GM12878 (cell line): ENCODE measurements around the gene THRB. TPM values are rescaled to one million over a fixed set of nuclear protein-coding genes. Genes with fewer than 3 reads are reported as not detected.

Experiments
- ATAC-seq: fragments of 200-7000 bp; cut with Tn5 transposase; 3 replicates; pipeline ENCODE4 v1.9.1; 2020; ENCODE audit warnings: mild to moderate bottlenecking, moderate library complexity
- BruUV-seq: library from RNA; stranded (reverse); fragments of 400-500 nt; replicated peaks from 2 replicates; lab custom pipeline; 2021; lab: Mats Ljungman, UMichigan
- CTCF ChIA-PET: fragments of 300-600 bp; sonication (Branson Sonifier 250); formaldehyde crosslinking; extraction: SDS; loops from one replicate; lab custom pipeline; 2021; ENCODE audit warnings: inconsistent platforms; lab: Yijun Ruan, JAX
- POLR2A ChIA-PET: fragments of 350-600 bp; formaldehyde crosslinking; extraction: SDS; loops from one replicate; lab custom pipeline; 2021; ENCODE audit warnings: inconsistent platforms; lab: Charles Lee
- RAD21 ChIA-PET: fragments of 300-600 bp; sonication (Branson Sonifier 250); formaldehyde crosslinking; loops from one replicate; lab custom pipeline; 2023; ENCODE audit warnings: antibody characterized with exemption; ENCODE audit not compliant: unreplicated experiment; lab: Charles Lee
- SMC1A ChIA-PET: fragments of 300-600 bp; sonication (Branson Sonifier 250); formaldehyde crosslinking; loops from one replicate; lab custom pipeline; 2023; ENCODE audit not compliant: unreplicated experiment, uncharacterized antibody; lab: Charles Lee
- DNase-seq: peaks from one replicate; pipeline ENCODE4 v3.0.0-alpha.2; 2011; ENCODE audit warnings: low read depth, low spot score
- FAIRE-seq: peaks from 3 replicates; lab custom pipeline; 2011; peaks lifted over from hg19 to GRCh38; lab: Jason Lieb, UNC
- H2AFZ ChIP-seq: 2 replicates; pipeline ENCODE4 v1.6.0; 2011; ENCODE audit warnings: low read depth, low read length, control low read depth; ENCODE audit not compliant: control insufficient read depth
- H3K27ac ChIP-seq: 2 replicates; pipeline ENCODE4 v1.5.1; 2011; ENCODE audit warnings: control low read depth; ENCODE audit not compliant: control insufficient read depth, insufficient read depth
- H3K27me3 ChIP-seq, 2 experiments: replicated peaks in 1 of 2; 2 replicates each; pipeline versions ENCODE4 v1.6.0 to v1.6.1; 2011; ENCODE audit warnings: low read length in 1 of 2; ENCODE audit not compliant: control insufficient read depth in 2 of 2, insufficient read depth in 2 of 2
- H3K36me3 ChIP-seq, 2 experiments: 2 replicates each; pipeline ENCODE4 v1.5.1; 2011; ENCODE audit warnings: low read length in 1 of 2; ENCODE audit not compliant: control insufficient read depth in 2 of 2, insufficient read depth in 2 of 2
- H3K4me1 ChIP-seq: 2 replicates; pipeline ENCODE4 v1.6.1; 2011; ENCODE audit warnings: mild to moderate bottlenecking, low read length, moderate library complexity, mixed read lengths; ENCODE audit not compliant: control insufficient read depth, insufficient read depth
- H3K4me2 ChIP-seq: 2 replicates; pipeline ENCODE4 v1.6.0; 2011; ENCODE audit warnings: control low read depth; ENCODE audit not compliant: control insufficient read depth, insufficient read depth
- H3K4me3 ChIP-seq: fragments of 200-600 bp; sonication (generic); 2 replicates; pipeline ENCODE4 v1.5.1; 2016
- H3K79me2 ChIP-seq: 2 replicates; pipeline ENCODE4 v1.6.0; 2011; ENCODE audit warnings: low read length; ENCODE audit not compliant: control insufficient read depth, insufficient read depth
- H3K9ac ChIP-seq: 2 replicates; pipeline ENCODE4 v1.8.0; 2011; ENCODE audit warnings: low read length, control low read depth, mixed read lengths; ENCODE audit not compliant: control insufficient read depth, insufficient read depth
- H3K9me3 ChIP-seq: replicated peaks from 3 replicates; pipeline ENCODE4 v1.5.1; 2011; ENCODE audit warnings: mild to moderate bottlenecking, low read length; ENCODE audit not compliant: control insufficient read depth, insufficient read depth
- H4K20me1 ChIP-seq: 2 replicates; pipeline ENCODE4 v1.6.0; 2011; ENCODE audit not compliant: control insufficient read depth, insufficient read depth
- BACH1 ChIP-seq: fragments of 450-650 bp; IDR thresholded peaks from 2 replicates; pipeline ENCODE4 v1.6.1; 2017; ENCODE audit warnings: mild to moderate bottlenecking, borderline replicate concordance
- BCLAF1 ChIP-seq: fragments of 450-650 bp; IDR thresholded peaks from 2 replicates; pipeline ENCODE4 v1.6.1; 2017; ENCODE audit warnings: antibody characterized with exemption, mild to moderate bottlenecking, moderate library complexity
- CBFB ChIP-seq: IDR thresholded peaks from 2 replicates; pipeline ENCODE4 v1.6.1; 2016; ENCODE audit warnings: antibody characterized with exemption, low read depth
- CBX3 ChIP-seq: fragments of 200-600 bp; sonication (generic); IDR thresholded peaks from 2 replicates; pipeline ENCODE4 v1.6.1; 2016; ENCODE audit warnings: low read depth, borderline replicate concordance
- EED ChIP-seq: sonication (generic); IDR thresholded peaks from 2 replicates; pipeline ENCODE4 v1.6.1; 2016; ENCODE audit warnings: antibody characterized with exemption, low read depth
- ESRRA ChIP-seq: IDR thresholded peaks from 2 replicates; pipeline ENCODE4 v1.6.1; 2012; ENCODE audit warnings: mild to moderate bottlenecking, low read length, improper control_type of control experiment
- IRF3 ChIP-seq: fragments of 450-650 bp; IDR thresholded peaks from 2 replicates; pipeline ENCODE4 v1.6.1; 2014; ENCODE audit warnings: mild to moderate bottlenecking
- MTA2 ChIP-seq: fragments of 450-650 bp; IDR thresholded peaks from 2 replicates; pipeline ENCODE4 v1.6.1; 2016; ENCODE audit warnings: low read depth, mild to moderate bottlenecking, moderate library complexity
- MTA3 ChIP-seq: IDR thresholded peaks from 2 replicates; pipeline ENCODE4 v1.6.1; 2012; ENCODE audit warnings: low read length, inconsistent platforms, borderline replicate concordance
- NFYB ChIP-seq: IDR thresholded peaks from 2 replicates; pipeline ENCODE4 v1.6.1; 2011; ENCODE audit warnings: low read depth, mild to moderate bottlenecking, low read length, improper control_type of control experiment, moderate library complexity; ENCODE audit not compliant: insufficient read depth
- NR2C2 ChIP-seq: IDR thresholded peaks from 2 replicates; pipeline ENCODE4 v1.6.1; 2011; ENCODE audit warnings: borderline replicate concordance, low read depth; ENCODE audit not compliant: control insufficient read depth, insufficient read length
- NR2F1 ChIP-seq: fragments of 450-650 bp; conservative IDR thresholded peaks from 2 replicates; pipeline ENCODE4 v1.6.1; 2017; ENCODE audit warnings: mild to moderate bottlenecking
- NRF1 ChIP-seq: conservative IDR thresholded peaks from 2 replicates; pipeline ENCODE4 v1.6.1; 2011; ENCODE audit warnings: mild to moderate bottlenecking, low read depth, low read length, improper control_type of control experiment
- POLR2A ChIP-seq: IDR thresholded peaks from 2 replicates; pipeline ENCODE4 v1.6.1; 2011; ENCODE audit warnings: low read depth, mild to moderate bottlenecking, low read length
- TCF12 ChIP-seq: IDR thresholded peaks from 2 replicates; pipeline ENCODE4 v1.6.1; 2011; ENCODE audit warnings: low read depth, mild to moderate bottlenecking, low read length
- TCF3 ChIP-seq: IDR thresholded peaks from 2 replicates; pipeline ENCODE4 v1.6.1; 2012; ENCODE audit warnings: low read depth, mild to moderate bottlenecking, low read length, borderline replicate concordance; ENCODE audit not compliant: insufficient read depth
- TCF7 ChIP-seq: IDR thresholded peaks from 2 replicates; pipeline ENCODE4 v1.6.1; 2014; ENCODE audit warnings: antibody characterized with exemption, borderline replicate concordance
- YY1 ChIP-seq: IDR thresholded peaks from 2 replicates; pipeline ENCODE4 v1.6.1; 2011; ENCODE audit warnings: low read depth, mild to moderate bottlenecking, low read length
- ZBTB40 ChIP-seq: fragments of 450-650 bp; IDR thresholded peaks from 2 replicates; pipeline ENCODE4 v1.6.1; 2016; ENCODE audit warnings: mild to moderate bottlenecking, moderate library complexity, borderline replicate concordance
- in situ Hi-C: fragments of 300-500 bp; cut with MboI; formaldehyde crosslinking; loops from 9 replicates; pipeline ENCODE4 v1.14.3; 2018; ENCODE audit warnings: mixed read lengths
- intact Hi-C: fragments of 100-400 bp; cut with micrococcal nuclease; formaldehyde crosslinking; loops from one replicate; pipeline ENCODE4 v1.14.2; 2022; ENCODE audit not compliant: unreplicated experiment
- polyA plus RNA-seq, 11 experiments: library from polyadenylated mRNA; depleted of rRNA in 4 of 11; unstranded in 6 of 11; stranded (reverse) in 5 of 11; fragments of >200 nt; fragmentation: Nextera tagmentation in 4 of 11; fragmentation: Illumina TruSeq in 1 of 11; extraction: Ambion mirVana in 4 of 11; extraction: Trizol in 1 of 11; gene quantifications; 1 replicate in 1 of 11; 2 replicates in 10 of 11; pipeline versions ENCODE4 v1.2.1 to v1.2.3, GENCODE V29; 2011 to 2016; ENCODE audit warnings: inconsistent platforms in 2 of 11, missing spikeins in 2 of 11, low read depth in 1 of 11
- total RNA-seq, 4 experiments: library from RNA; depleted of rRNA in 3 of 4; stranded (reverse); fragments of >200 nt in 3 of 4; fragmentation: Illumina TruSeq in 1 of 4; extraction: Trizol in 1 of 4; gene quantifications; 2 replicates each; pipeline versions ENCODE4 v1.2.1 to v1.2.3, GENCODE V29; 2013 to 2021

Gene THRB
- total and polyA plus RNA-seq, 10 of the 15 experiments (the other 5 are each of a cell fraction or from before 2014, with no cell fraction given): 0.05 TPM; not detected in 9

- no peak overlapping the region for H3K27ac ChIP-seq
- CTCF ChIA-PET: interaction anchor here (0.6 to 1.0 kb wide), 3 partner anchors 48 to 422 kb away, joined by 4 read pairs; no protein-coding TSS in a partner anchor
- H4K20me1 ChIP-seq: no peaks in the 10 kb centered on the region
- H3K9ac ChIP-seq: no peak overlapping the region
- in situ Hi-C loops: no loop called here
- no peak overlapping the region for H3K4me2 ChIP-seq
- no peak for TF ChIP-seq BACH1
- TF ChIP-seq NR2C2: no peak
- no peak for TF ChIP-seq MTA3
- TF ChIP-seq BCLAF1: no peak
- TF ChIP-seq NFYB: no peak
- TF ChIP-seq YY1: no peak
- TF ChIP-seq IRF3: no peak
- no peak for TF ChIP-seq ZBTB40
- no peak for TF ChIP-seq EED
- no peak for TF ChIP-seq ESRRA
- TF ChIP-seq NRF1: no peak
- no peak for TF ChIP-seq TCF12
- no peak for TF ChIP-seq CBX3
- no peak for TF ChIP-seq CBFB
- TF ChIP-seq NR2F1: no peak
- no peak for TF ChIP-seq TCF7
- no peak for TF ChIP-seq TCF3
- no peak for TF ChIP-seq MTA2
- TF ChIP-seq POLR2A: no peak
- TF ChIP-seq, all 136 proteins: peak for 0
- intact Hi-C loops: loop anchor here (5.0 to 10.0 kb wide), 2 partner anchors 383 to 421 kb away; no protein-coding TSS in a partner anchor
- H3K4me3 ChIP-seq: no peak overlapping the region
- H3K4me1 ChIP-seq: no peaks in the 10 kb centered on the region
- DNase-seq: no peak
- no peak for ATAC-seq
- H2AFZ ChIP-seq: no peak overlapping the region
- H3K36me3 ChIP-seq: no peaks in the 10 kb centered on the region
- ChIA-PET POLR2A (no interaction called here), RAD21 (no interaction called here), SMC1A (interaction anchor here (0.7 kb wide), 1 partner anchor 1123 kb away, joined by 3 read pairs; no protein-coding TSS in a partner anchor)
- H3K27me3 ChIP-seq: no peaks in the 10 kb centered on the region
- H3K9me3 ChIP-seq: no peaks in the 10 kb centered on the region
- H3K79me2 ChIP-seq: no peaks in the 10 kb centered on the region
- no TSS peak for BruUV-seq
- no peak for FAIRE-seq
Measured at GRCh38 chr3:24261521-24261920, 233.1 kb downstream of the THRB start.
